Measurements from ENCODE around the gene CRABP2.

Gene CRABP2

GRCh38 chr1:156690675-156691036 is 14.7 kb downstream of the CRABP2 start:
- H3K4me1 ChIP-seq (ENCODE audit: control insufficient read depth, insufficient read depth, low read length): peaks cover 49% of the 10 kb centered on the region
- H3K4me3 ChIP-seq (ENCODE audit: insufficient read depth, low read depth, low read length): no peak overlapping the region
- no peak overlapping the region for H3K27ac ChIP-seq (ENCODE audit: insufficient read depth, low read depth, low read length, poor library complexity, severe bottlenecking)
- no peaks in the 10 kb centered on the region for H3K27me3 ChIP-seq (ENCODE audit: control insufficient read depth, insufficient read depth, low read length, poor library complexity, severe bottlenecking)
- WGBS, 2 experiments: 65 to 71% methylated on average over 8 of the region's 8 CpGs
- H3K9me3 ChIP-seq (ENCODE audit: control insufficient read depth, low read length): no peaks in the 10 kb centered on the region
- no peaks in the 10 kb centered on the region for H3K36me3 ChIP-seq (ENCODE audit: control insufficient read depth, insufficient read depth, low read length)

- Histone ChIP-seq H3K36me3 (ENCODE audit: control insufficient read depth, insufficient read depth, low read length) (no peaks in the 10 kb centered on the region), H3K4me3 (ENCODE audit: insufficient read depth, low read depth, low read length) (peak overlapping the region; percentile 20), H3K4me1 (ENCODE audit: control insufficient read depth, insufficient read depth, low read length) (peaks cover 49% of the 10 kb centered on the region), H3K27me3 (ENCODE audit: control insufficient read depth, insufficient read depth, low read length, poor library complexity, severe bottlenecking) (no peaks in the 10 kb centered on the region), H3K27ac (ENCODE audit: insufficient read depth, low read depth, low read length, poor library complexity, severe bottlenecking) (no peak overlapping the region), H3K9me3 (ENCODE audit: control insufficient read depth, low read length) (no peaks in the 10 kb centered on the region)
- 22 to 24% methylated on average over 10 of the region's 10 CpGs for WGBS, 2 experiments
These were observed 15.3 kb downstream of the CRABP2 start for GRCh38 chr1:156689953-156690674.

GRCh38 chr1:156689035-156689952 is 16.1 kb downstream of the CRABP2 start:
- WGBS, 2 experiments: 2% methylated on average over 23 of the region's 23 CpGs
- no peaks in the 10 kb centered on the region for H3K9me3 ChIP-seq (ENCODE audit: control insufficient read depth, low read length)
- H3K27ac ChIP-seq (ENCODE audit: insufficient read depth, low read depth, low read length, poor library complexity, severe bottlenecking): no peak overlapping the region
- no peaks in the 10 kb centered on the region for H3K36me3 ChIP-seq (ENCODE audit: control insufficient read depth, insufficient read depth, low read length)
- peaks cover 44% of the 10 kb centered on the region for H3K4me1 ChIP-seq (ENCODE audit: control insufficient read depth, insufficient read depth, low read length)
- no peaks in the 10 kb centered on the region for H3K27me3 ChIP-seq (ENCODE audit: control insufficient read depth, insufficient read depth, low read length, poor library complexity, severe bottlenecking)
- H3K4me3 ChIP-seq (ENCODE audit: insufficient read depth, low read depth, low read length): peak overlapping the region; percentile 20

GRCh38 chr1:156684227-156684782 is 21.1 kb downstream of the CRABP2 start:
- Histone ChIP-seq H3K36me3 (ENCODE audit: control insufficient read depth, insufficient read depth, low read length) (no peaks in the 10 kb centered on the region), H3K4me3 (ENCODE audit: insufficient read depth, low read depth, low read length) (no peak overlapping the region), H3K4me1 (ENCODE audit: control insufficient read depth, insufficient read depth, low read length) (no peaks in the 10 kb centered on the region), H3K27ac (ENCODE audit: insufficient read depth, low read depth, low read length, poor library complexity, severe bottlenecking) (no peak overlapping the region), H3K27me3 (ENCODE audit: control insufficient read depth, insufficient read depth, low read length, poor library complexity, severe bottlenecking) (no peaks in the 10 kb centered on the region), H3K9me3 (ENCODE audit: control insufficient read depth, low read length) (no peaks in the 10 kb centered on the region)
- WGBS, 2 experiments: 86 to 90% methylated on average over 5 of the region's 5 CpGs

- H3K9me3 ChIP-seq (ENCODE audit: control insufficient read depth, low read length): no peaks in the 10 kb centered on the region
- H3K4me3 ChIP-seq (ENCODE audit: insufficient read depth, low read depth, low read length): no peak overlapping the region
- H3K27me3 ChIP-seq (ENCODE audit: control insufficient read depth, insufficient read depth, low read length, poor library complexity, severe bottlenecking): peaks cover 7% of the 10 kb centered on the region
- H3K4me1 ChIP-seq (ENCODE audit: control insufficient read depth, insufficient read depth, low read length): no peaks in the 10 kb centered on the region
- H3K27ac ChIP-seq (ENCODE audit: insufficient read depth, low read depth, low read length, poor library complexity, severe bottlenecking): no peak overlapping the region
- no peaks in the 10 kb centered on the region for H3K36me3 ChIP-seq (ENCODE audit: control insufficient read depth, insufficient read depth, low read length)
- WGBS, 2 experiments: 69 to 74% methylated on average over 5 of the region's 5 CpGs
These were observed 23.1 kb downstream of the CRABP2 start for GRCh38 chr1:156682166-156682890.

- Histone ChIP-seq H3K36me3 (ENCODE audit: control insufficient read depth, insufficient read depth, low read length) (no peaks in the 10 kb centered on the region), H3K4me1 (ENCODE audit: control insufficient read depth, insufficient read depth, low read length) (no peaks in the 10 kb centered on the region), H3K27ac (ENCODE audit: insufficient read depth, low read depth, low read length, poor library complexity, severe bottlenecking) (no peak overlapping the region), H3K9me3 (ENCODE audit: control insufficient read depth, low read length) (no peaks in the 10 kb centered on the region), H3K27me3 (ENCODE audit: control insufficient read depth, insufficient read depth, low read length, poor library complexity, severe bottlenecking) (peaks cover 7% of the 10 kb centered on the region), H3K4me3 (ENCODE audit: insufficient read depth, low read depth, low read length) (no peak overlapping the region)
- WGBS, 2 experiments: 86% methylated on average over 8 of the region's 8 CpGs
These were observed 24.0 kb downstream of the CRABP2 start for GRCh38 chr1:156681196-156681960.

- H3K27me3 ChIP-seq (ENCODE audit: control insufficient read depth, insufficient read depth, low read length, poor library complexity, severe bottlenecking): peaks cover 7% of the 10 kb centered on the region
- H3K9me3 ChIP-seq (ENCODE audit: control insufficient read depth, low read length): no peaks in the 10 kb centered on the region
- no peak overlapping the region for H3K4me3 ChIP-seq (ENCODE audit: insufficient read depth, low read depth, low read length)
- H3K27ac ChIP-seq (ENCODE audit: insufficient read depth, low read depth, low read length, poor library complexity, severe bottlenecking): no peak overlapping the region
- H3K4me1 ChIP-seq (ENCODE audit: control insufficient read depth, insufficient read depth, low read length): no peaks in the 10 kb centered on the region
- 90 to 93% methylated on average over 2 of the region's 2 CpGs for WGBS, 2 experiments
- H3K36me3 ChIP-seq (ENCODE audit: control insufficient read depth, insufficient read depth, low read length): no peaks in the 10 kb centered on the region
These were observed 25.3 kb downstream of the CRABP2 start for GRCh38 chr1:156680056-156680455.

- peaks cover 4% of the 10 kb centered on the region for H3K36me3 ChIP-seq (ENCODE audit: control insufficient read depth, insufficient read depth, low read length)
- H3K4me1 ChIP-seq (ENCODE audit: control insufficient read depth, insufficient read depth, low read length): peaks cover 14% of the 10 kb centered on the region
- H3K27me3 ChIP-seq (ENCODE audit: control insufficient read depth, insufficient read depth, low read length, poor library complexity, severe bottlenecking): peaks cover 7% of the 10 kb centered on the region
- H3K27ac ChIP-seq (ENCODE audit: insufficient read depth, low read depth, low read length, poor library complexity, severe bottlenecking): peak overlapping the region; percentile 4
- no peaks in the 10 kb centered on the region for H3K9me3 ChIP-seq (ENCODE audit: control insufficient read depth, low read length)
- 10 to 11% methylated on average over 22 of the region's 22 CpGs for WGBS, 2 experiments
- H3K4me3 ChIP-seq (ENCODE audit: insufficient read depth, low read depth, low read length): peak overlapping the region; percentile 95
These were observed 27.5 kb downstream of the CRABP2 start for GRCh38 chr1:156677616-156678596.
